Neural crest cell (in vitro differentiated cells): ENCODE results near the gene ST6GAL2. TPM values are rescaled to one million over a fixed set of nuclear protein-coding genes. Genes with fewer than 3 reads are reported as not detected.

Source experiments
- DNase-seq: peaks from one replicate; pipeline ENCODE4 v3.0.0; 2021; ENCODE audit warnings: low read depth, mixed read lengths, low spot score
- H3K27ac Mint-ChIP-seq: one replicate; pipeline ENCODE4 v1.8.0; 2021; ENCODE audit warnings: mild to moderate bottlenecking, mixed read lengths; ENCODE audit not compliant: unreplicated experiment
- H3K27me3 Mint-ChIP-seq: 2 replicates; pipeline ENCODE4 v1.8.0; 2021; ENCODE audit warnings: low read depth, mild to moderate bottlenecking, mixed read lengths
- H3K36me3 Mint-ChIP-seq: 2 replicates; pipeline ENCODE4 v1.8.0; 2021; ENCODE audit warnings: low read depth, mild to moderate bottlenecking, mixed read lengths
- H3K4me1 Mint-ChIP-seq: 2 replicates; pipeline ENCODE4 v1.8.0; 2021; ENCODE audit warnings: mixed read lengths
- H3K4me3 Mint-ChIP-seq: one replicate; pipeline ENCODE4 v1.8.0; 2021; ENCODE audit warnings: mild to moderate bottlenecking, mixed read lengths
- H3K9me3 Mint-ChIP-seq: 2 replicates; pipeline ENCODE4 v1.8.0; 2021; ENCODE audit warnings: mixed read lengths
- total RNA-seq: library from RNA; stranded (reverse); gene quantifications from 2 replicates; pipeline ENCODE4 v1.2.1, GENCODE V29; 2021
- TF ChIP-seq, protein P1 (sequence below): fragments of 200-600 bp; sonication (generic); conservative IDR thresholded peaks from 2 replicates; pipeline ENCODE4 v1.5.0; 2021; ENCODE audit warnings: antibody characterized with exemption, mild to moderate bottlenecking

Gene ST6GAL2
- total RNA-seq, 1 donor from 2014 or later, result 9.7 TPM

DNA sequence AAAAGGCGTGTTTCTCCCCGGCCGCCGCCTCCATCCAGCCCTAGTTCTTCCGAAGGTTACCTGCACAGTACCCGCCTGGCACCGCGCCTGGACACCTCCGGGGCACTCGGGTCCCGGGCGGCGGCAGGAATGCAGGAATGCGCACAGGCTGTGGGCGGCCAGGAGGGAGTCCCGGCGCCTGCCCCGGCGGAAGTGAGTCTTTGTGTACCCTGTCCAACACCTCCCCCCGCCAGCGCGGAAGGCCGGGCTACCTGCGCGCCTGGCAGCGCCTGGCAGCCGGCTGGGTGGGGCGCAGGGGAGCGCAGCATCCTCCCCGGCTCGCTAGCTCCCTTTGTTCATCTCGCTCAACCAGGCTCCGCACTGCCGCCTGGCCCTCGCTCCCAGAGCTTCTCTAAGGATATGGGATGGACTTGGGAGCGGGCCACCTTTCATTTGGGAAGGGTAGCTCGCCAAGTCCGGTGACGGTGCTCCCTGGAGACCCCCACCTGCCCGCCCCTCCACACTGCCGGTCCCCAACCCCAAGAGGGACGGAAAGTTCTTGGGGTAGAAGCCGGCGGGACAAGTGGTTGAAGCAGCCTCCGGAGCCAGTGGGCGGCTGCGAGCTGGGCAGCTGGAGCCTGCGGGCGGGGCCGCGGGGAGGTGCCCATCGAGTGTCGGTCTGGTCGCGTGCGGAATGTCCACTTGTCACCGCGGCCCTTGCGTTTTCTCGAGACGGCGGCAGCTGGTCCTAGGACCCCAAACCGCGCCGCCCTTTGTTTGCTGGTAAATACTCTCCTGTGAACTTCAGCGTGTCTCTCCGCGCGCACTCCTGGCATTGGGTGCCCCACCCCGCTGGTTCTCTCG, 1.2 kb upstream of the ST6GAL2 start:
- TF ChIP-seq, protein P1, sequence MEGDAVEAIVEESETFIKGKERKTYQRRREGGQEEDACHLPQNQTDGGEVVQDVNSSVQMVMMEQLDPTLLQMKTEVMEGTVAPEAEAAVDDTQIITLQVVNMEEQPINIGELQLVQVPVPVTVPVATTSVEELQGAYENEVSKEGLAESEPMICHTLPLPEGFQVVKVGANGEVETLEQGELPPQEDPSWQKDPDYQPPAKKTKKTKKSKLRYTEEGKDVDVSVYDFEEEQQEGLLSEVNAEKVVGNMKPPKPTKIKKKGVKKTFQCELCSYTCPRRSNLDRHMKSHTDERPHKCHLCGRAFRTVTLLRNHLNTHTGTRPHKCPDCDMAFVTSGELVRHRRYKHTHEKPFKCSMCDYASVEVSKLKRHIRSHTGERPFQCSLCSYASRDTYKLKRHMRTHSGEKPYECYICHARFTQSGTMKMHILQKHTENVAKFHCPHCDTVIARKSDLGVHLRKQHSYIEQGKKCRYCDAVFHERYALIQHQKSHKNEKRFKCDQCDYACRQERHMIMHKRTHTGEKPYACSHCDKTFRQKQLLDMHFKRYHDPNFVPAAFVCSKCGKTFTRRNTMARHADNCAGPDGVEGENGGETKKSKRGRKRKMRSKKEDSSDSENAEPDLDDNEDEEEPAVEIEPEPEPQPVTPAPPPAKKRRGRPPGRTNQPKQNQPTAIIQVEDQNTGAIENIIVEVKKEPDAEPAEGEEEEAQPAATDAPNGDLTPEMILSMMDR, result no peak
- DNase-seq, result peak; percentile 31
- peak overlapping the region; percentile 89 for H3K4me3 Mint-ChIP-seq
- H3K27me3 Mint-ChIP-seq, result peaks cover 77% of the 10 kb centered on the region
- H3K9me3 Mint-ChIP-seq, result no peaks in the 10 kb centered on the region
- peak overlapping the region; percentile 19 for H3K27ac Mint-ChIP-seq
- peaks cover 17% of the 10 kb centered on the region for H3K4me1 Mint-ChIP-seq
- no peaks in the 10 kb centered on the region for H3K36me3 Mint-ChIP-seq

DNA sequence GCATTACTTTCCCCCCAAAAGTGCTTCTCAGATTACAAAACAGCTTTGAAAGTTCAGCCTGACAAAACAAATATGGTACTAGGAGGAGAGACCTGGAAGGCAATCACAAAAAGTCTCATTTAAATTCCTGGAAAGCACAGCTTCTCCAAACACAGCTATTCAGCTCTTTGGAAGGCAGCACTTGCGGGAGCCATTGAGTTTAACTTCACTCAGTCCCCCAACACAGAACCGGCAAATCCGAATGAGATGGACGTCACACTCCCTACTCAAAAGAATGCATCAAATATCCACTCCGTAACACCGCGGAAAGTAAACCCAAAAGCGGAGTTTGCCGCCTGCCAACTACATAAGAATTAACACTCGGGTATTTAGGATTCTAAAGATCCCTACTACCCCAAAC, 638 bp downstream of the ST6GAL2 start:
- no peaks in the 10 kb centered on the region for H3K36me3 Mint-ChIP-seq
- no peaks in the 10 kb centered on the region for H3K9me3 Mint-ChIP-seq
- peak; percentile 4 for DNase-seq
- H3K4me1 Mint-ChIP-seq, result peaks cover 17% of the 10 kb centered on the region
- H3K27me3 Mint-ChIP-seq, result peaks cover 72% of the 10 kb centered on the region
- H3K4me3 Mint-ChIP-seq, result peak overlapping the region; percentile 99
- H3K27ac Mint-ChIP-seq, result peak overlapping the region; percentile 93
- TF ChIP-seq, protein P1, result no peak

DNA sequence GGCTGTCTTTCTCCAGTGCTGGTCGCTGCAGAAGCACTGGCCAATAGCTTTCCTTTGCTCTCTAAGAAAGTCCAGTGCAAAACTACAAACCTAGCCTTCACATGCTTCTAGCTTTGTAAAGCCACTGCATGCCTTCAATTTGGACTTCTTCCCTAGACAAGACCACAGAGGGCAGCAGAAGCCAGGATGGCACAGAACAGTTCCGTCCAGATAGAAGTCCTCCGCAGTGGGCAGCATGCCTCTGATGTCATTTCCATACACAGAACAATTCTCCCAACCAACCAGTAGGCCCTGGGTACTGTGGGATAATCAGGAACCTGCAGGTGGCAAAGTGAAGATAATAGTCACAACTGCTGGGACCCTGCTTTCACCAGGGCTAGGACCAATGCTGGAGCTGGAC, 3.3 kb downstream of the ST6GAL2 start:
- TF ChIP-seq, protein P1, result no peak
- H3K4me3 Mint-ChIP-seq, result peak overlapping the region; percentile 36
- DNase-seq, result no peak
- H3K27me3 Mint-ChIP-seq, result peaks cover 53% of the 10 kb centered on the region
- H3K9me3 Mint-ChIP-seq, result no peaks in the 10 kb centered on the region
- peaks cover 17% of the 10 kb centered on the region for H3K4me1 Mint-ChIP-seq
- H3K27ac Mint-ChIP-seq, result no peak overlapping the region
- H3K36me3 Mint-ChIP-seq, result no peaks in the 10 kb centered on the region

DNA sequence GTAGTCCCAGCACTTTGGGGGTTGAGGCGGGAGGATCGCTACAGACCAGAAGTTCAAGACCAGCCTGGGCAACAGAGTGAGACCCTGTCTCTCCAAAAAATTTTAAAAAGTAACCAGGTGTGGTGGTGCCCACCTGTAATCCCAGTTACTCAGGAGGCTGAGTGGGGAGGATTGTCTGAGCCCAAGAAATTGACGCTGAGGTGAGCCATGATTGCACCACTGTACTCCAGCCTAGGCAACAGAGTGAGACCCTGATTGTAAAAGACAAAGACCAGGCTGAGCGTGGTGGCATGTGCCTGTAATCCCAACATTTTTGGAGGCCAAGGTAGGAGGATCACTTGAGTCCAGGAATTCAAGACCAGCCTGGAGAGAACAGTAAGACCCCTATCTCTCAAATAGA, 7.8 kb downstream of the ST6GAL2 start:
- no peaks in the 10 kb centered on the region for H3K4me1 Mint-ChIP-seq
- H3K27me3 Mint-ChIP-seq, result peaks cover 20% of the 10 kb centered on the region
- DNase-seq, result no peak
- H3K27ac Mint-ChIP-seq, result no peak overlapping the region
- H3K36me3 Mint-ChIP-seq, result no peaks in the 10 kb centered on the region
- TF ChIP-seq, protein P1, result no peak
- no peak overlapping the region for H3K4me3 Mint-ChIP-seq
- H3K9me3 Mint-ChIP-seq, result no peaks in the 10 kb centered on the region

- Mint-ChIP-seq H3K36me3 (no peaks in the 10 kb centered on the region), H3K9me3 (no peaks in the 10 kb centered on the region), H3K4me1 (no peaks in the 10 kb centered on the region), H3K4me3 (no peak overlapping the region), H3K27me3 (peaks cover 6% of the 10 kb centered on the region), H3K27ac (no peak overlapping the region)
- no peak for DNase-seq
- TF ChIP-seq, protein P1, result no peak
Measured at GRCh38 chr2:106876699-106877098, 9.3 kb downstream of the ST6GAL2 start.
